OCI-LY7 (cell line): ENCODE results near the gene MRPS10. TPM values are rescaled to one million over a fixed set of nuclear protein-coding genes. Genes with fewer than 3 reads are reported as not detected.
A peak's percentile ranks its signal among the peaks of the same experiment; 100 is the strongest.
"Not testable (repeated sequence)": the region's sequence is repeated elsewhere in the genome, so short reads cannot be mapped to it uniquely, and the experiment has no call there.

Experiments
- BruUV-seq: library from RNA; stranded (reverse); fragments of 400-500 nt; replicated peaks from 2 replicates; lab custom pipeline; 2021; lab: Mats Ljungman, UMichigan
- CTCF ChIA-PET: fragments of 300-600 bp; sonication (Branson Sonifier 250); formaldehyde crosslinking; loops from one replicate; lab custom pipeline; 2022; ENCODE audit warnings: antibody characterized with exemption; ENCODE audit not compliant: unreplicated experiment; lab: Charles Lee
- POLR2A ChIA-PET: fragments of 300-600 bp; sonication (Branson Sonifier 250); formaldehyde crosslinking; loops from one replicate; lab custom pipeline; 2022; ENCODE audit warnings: antibody characterized with exemption; lab: Charles Lee
- DNase-seq: peaks from one replicate; pipeline ENCODE4 v3.0.0-alpha.2; 2015; ENCODE audit warnings: low spot score
- H2AFZ ChIP-seq: fragments of 200-600 bp; sonication (generic), shearing (Covaris generic); 2 replicates; pipeline ENCODE4 v1.6.1; 2014; ENCODE audit warnings: mild to moderate bottlenecking, antibody characterized with exemption, low read length, moderate library complexity
- H3K27ac ChIP-seq: fragments of 200-600 bp; sonication (generic); 2 replicates; pipeline ENCODE4 v1.5.1; 2014; ENCODE audit warnings: mixed run types, low read depth, mild to moderate bottlenecking, moderate library complexity, low read length, inconsistent platforms; ENCODE audit not compliant: poor library complexity, severe bottlenecking
- H3K36me3 ChIP-seq: fragments of 200-600 bp; sonication (generic); 2 replicates; pipeline ENCODE4 v1.6.1; 2014; ENCODE audit warnings: mild to moderate bottlenecking, antibody characterized with exemption, low read length, moderate library complexity, mixed read lengths; ENCODE audit not compliant: insufficient read depth
- H3K4me1 ChIP-seq: fragments of 200-600 bp; sonication (generic); 2 replicates; pipeline ENCODE4 v1.5.1; 2014; ENCODE audit warnings: mild to moderate bottlenecking, low read length; ENCODE audit not compliant: insufficient read depth, poor library complexity, severe bottlenecking
- H3K4me2 ChIP-seq: fragments of 200-600 bp; sonication (generic); 2 replicates; pipeline ENCODE4 v1.6.1; 2014; ENCODE audit warnings: mild to moderate bottlenecking, low read length
- H3K4me3 ChIP-seq: fragments of 200-600 bp; sonication (generic); 2 replicates; pipeline ENCODE4 v1.5.1; 2014; ENCODE audit warnings: mild to moderate bottlenecking, low read depth, low read length; ENCODE audit not compliant: poor library complexity, severe bottlenecking
- H3K79me2 ChIP-seq: fragments of 200-600 bp; sonication (generic); 2 replicates; pipeline ENCODE4 v1.6.1; 2016; ENCODE audit warnings: low read depth, mild to moderate bottlenecking, low read length, moderate library complexity, mixed read lengths; ENCODE audit not compliant: insufficient read depth
- H3K9me2 ChIP-seq: fragments of 200-600 bp; sonication (generic); 2 replicates; pipeline ENCODE4 v1.6.1; 2016; ENCODE audit warnings: mild to moderate bottlenecking, low read length, mixed read lengths; ENCODE audit not compliant: insufficient read depth
- H3K9me3 ChIP-seq: fragments of 200-600 bp; sonication (generic); 2 replicates; pipeline ENCODE4 v1.6.1; 2014; ENCODE audit warnings: mild to moderate bottlenecking, mixed run types, low read length, mixed read lengths
- H4K20me1 ChIP-seq: fragments of 200-600 bp; sonication (generic); 2 replicates; pipeline ENCODE4 v1.6.1; 2014; ENCODE audit warnings: mild to moderate bottlenecking, antibody characterized with exemption, low read length, moderate library complexity, mixed read lengths; ENCODE audit not compliant: insufficient read depth
- EZH2phosphoT487 ChIP-seq: fragments of 200-600 bp; sonication (generic); IDR thresholded peaks from 2 replicates; pipeline ENCODE4 v1.6.1; 2018; ENCODE audit warnings: low read depth, borderline replicate concordance, mild to moderate bottlenecking, mixed run types, antibody characterized with exemption, low read length, moderate library complexity, mixed read lengths
- intact Hi-C: fragments of 100-400 bp; cut with micrococcal nuclease; formaldehyde crosslinking; loops from one replicate; pipeline ENCODE4 v1.10.0; 2022; ENCODE audit not compliant: unreplicated experiment
- total RNA-seq, 2 experiments: library from RNA; depleted of rRNA in 1 of 2; stranded (reverse); fragments of >200 nt in 1 of 2; shearing (Covaris generic) in 1 of 2; gene quantifications; 2 replicates each; pipeline ENCODE4 v1.2.3, GENCODE V29; 2014 to 2022
- TF ChIP-seq, protein P1 (sequence below): fragments of 200-600 bp; sonication (generic); conservative IDR thresholded peaks from 2 replicates; pipeline ENCODE4 v1.5.1; 2014; ENCODE audit warnings: mild to moderate bottlenecking, antibody characterized with exemption, low read length, moderate library complexity, mixed read lengths

The MRPS10 gene
- total RNA-seq, 2 experiments from 2014 or later, result 25.8 to 45.0 TPM

DNA sequence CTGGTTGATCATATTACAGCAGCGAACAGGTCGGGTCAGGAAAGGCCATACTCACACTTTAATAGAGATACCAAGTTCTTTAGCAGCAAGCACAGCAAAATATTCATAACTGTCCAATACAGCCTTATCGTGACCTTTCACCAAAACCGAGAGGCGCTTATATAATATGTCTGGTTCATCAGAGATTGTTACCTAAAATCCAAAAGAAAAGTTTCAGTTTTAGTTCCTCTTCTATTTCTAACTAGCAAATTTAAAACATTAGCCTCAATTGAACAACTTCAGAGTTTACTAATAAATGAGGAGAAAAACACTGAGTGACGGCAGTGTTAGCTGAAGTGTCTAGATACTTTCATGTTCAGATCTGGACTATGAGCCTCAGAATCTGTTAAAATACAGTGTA is 5.9 kb downstream of the MRPS10 start:
- DNase-seq, result no peak
- Histone ChIP-seq H3K36me3 (peaks cover 71% of the 10 kb centered on the region), H3K4me1 (peaks cover 24% of the 10 kb centered on the region), H3K9me2 (no peaks in the 10 kb centered on the region), H3K4me2 (no peak overlapping the region), H3K4me3 (no peak overlapping the region), H4K20me1 (no peaks in the 10 kb centered on the region), H2AFZ (no peak overlapping the region), H3K79me2 (peaks cover 19% of the 10 kb centered on the region), H3K27ac (no peak overlapping the region), H3K9me3 (no peaks in the 10 kb centered on the region)
- intact Hi-C loops, result no loop called here
- no peak for TF ChIP-seq EZH2phosphoT487
- TF ChIP-seq, protein P1, sequence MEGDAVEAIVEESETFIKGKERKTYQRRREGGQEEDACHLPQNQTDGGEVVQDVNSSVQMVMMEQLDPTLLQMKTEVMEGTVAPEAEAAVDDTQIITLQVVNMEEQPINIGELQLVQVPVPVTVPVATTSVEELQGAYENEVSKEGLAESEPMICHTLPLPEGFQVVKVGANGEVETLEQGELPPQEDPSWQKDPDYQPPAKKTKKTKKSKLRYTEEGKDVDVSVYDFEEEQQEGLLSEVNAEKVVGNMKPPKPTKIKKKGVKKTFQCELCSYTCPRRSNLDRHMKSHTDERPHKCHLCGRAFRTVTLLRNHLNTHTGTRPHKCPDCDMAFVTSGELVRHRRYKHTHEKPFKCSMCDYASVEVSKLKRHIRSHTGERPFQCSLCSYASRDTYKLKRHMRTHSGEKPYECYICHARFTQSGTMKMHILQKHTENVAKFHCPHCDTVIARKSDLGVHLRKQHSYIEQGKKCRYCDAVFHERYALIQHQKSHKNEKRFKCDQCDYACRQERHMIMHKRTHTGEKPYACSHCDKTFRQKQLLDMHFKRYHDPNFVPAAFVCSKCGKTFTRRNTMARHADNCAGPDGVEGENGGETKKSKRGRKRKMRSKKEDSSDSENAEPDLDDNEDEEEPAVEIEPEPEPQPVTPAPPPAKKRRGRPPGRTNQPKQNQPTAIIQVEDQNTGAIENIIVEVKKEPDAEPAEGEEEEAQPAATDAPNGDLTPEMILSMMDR, result no peak
- POLR2A ChIA-PET, result no interaction called here
- BruUV-seq, result no TSS peak
- CTCF ChIA-PET, result no interaction called here

DNA sequence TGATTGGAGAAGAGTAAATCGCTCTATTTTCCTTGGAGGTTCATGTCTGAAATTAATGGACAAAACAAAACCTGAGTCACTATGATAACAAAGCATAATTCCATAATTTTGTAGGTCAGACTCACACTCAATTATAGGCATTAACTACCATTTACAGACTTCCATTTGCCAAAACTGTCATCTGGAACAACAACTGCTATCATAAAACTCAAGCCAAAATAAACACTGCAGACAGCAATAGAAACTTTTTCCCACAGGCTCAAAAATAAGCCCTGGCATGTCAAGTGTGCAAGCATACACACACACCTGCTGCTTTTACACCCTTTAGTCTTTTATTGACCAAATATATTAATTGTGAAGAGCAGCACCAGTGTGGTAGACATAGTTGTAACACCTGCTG is 7.1 kb downstream of the MRPS10 start:
- Histone ChIP-seq H3K4me2 (no peak overlapping the region), H2AFZ (no peak overlapping the region), H4K20me1 (no peaks in the 10 kb centered on the region), H3K79me2 (peaks cover 13% of the 10 kb centered on the region; the same call in 1 of the 2 replicates), H3K4me3 (no peak overlapping the region), H3K9me2 (no peaks in the 10 kb centered on the region), H3K4me1 (peaks cover 15% of the 10 kb centered on the region), H3K36me3 (peaks cover 82% of the 10 kb centered on the region), H3K9me3 (no peaks in the 10 kb centered on the region), H3K27ac (no peak overlapping the region)
- POLR2A ChIA-PET, result no interaction called here
- BruUV-seq, result no TSS peak
- CTCF ChIA-PET, result no interaction called here
- DNase-seq, result no peak
- intact Hi-C loops, result no loop called here
- no peak for TF ChIP-seq EZH2phosphoT487
- TF ChIP-seq, protein P1, result no peak

DNA sequence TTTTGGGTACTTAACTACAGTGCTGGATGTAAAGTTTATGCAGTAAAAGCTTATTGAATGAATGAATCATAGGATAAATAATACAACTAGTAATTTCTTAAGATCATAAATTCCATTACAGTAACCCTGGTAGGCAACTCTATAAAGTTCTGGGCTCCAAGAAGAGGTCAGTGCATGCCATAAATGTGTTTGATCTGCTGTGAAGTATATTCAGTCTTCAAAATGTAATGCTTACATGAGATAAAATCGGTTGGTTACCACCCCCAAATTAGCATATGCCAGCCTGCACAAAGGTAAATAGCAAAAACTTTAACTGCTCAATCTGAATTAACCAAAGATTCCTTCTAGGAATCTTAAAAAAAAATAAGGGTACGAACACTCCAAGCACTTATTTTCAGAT is 10.1 kb downstream of the MRPS10 start:
- H3K4me3 ChIP-seq, intact Hi-C loops, H2AFZ ChIP-seq, H3K27ac ChIP-seq, H3K9me3 ChIP-seq, H3K4me1 ChIP-seq, H4K20me1 ChIP-seq, H3K4me2 ChIP-seq, CTCF ChIA-PET, H3K79me2 ChIP-seq, H3K9me2 ChIP-seq, DNase-seq: not testable (repeated sequence)
- BruUV-seq, result TSS peak; percentile 67
- POLR2A ChIA-PET, result interaction anchor here (1.3 kb wide), 1 partner anchor 17 kb away, joined by 4 read pairs; no protein-coding TSS in a partner anchor
- peaks cover 84% of the 10 kb centered on the region for H3K36me3 ChIP-seq
